ENCODE data around the gene TMEM238.

The TMEM238 gene

DNA sequence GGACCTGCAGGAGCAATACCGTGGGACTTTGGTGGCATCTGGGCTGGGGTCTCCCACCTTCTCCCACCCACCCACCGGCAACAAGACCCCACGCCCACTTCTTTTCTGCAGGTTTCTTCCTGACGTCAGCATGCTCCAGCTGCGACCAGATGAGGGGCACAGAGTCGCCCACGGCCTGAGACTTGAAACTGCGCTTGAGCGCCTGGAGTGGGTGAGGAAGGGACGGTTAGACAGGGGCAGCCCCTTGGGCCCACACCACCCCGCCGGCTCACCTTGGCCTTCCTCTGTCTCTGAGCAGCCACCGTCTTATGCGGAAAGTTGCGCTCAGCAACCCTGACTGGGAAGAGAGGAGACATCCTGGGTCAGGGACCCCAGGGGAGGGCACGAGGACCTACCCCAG, 23.2 kb downstream of the TMEM238 start:
- H3K9ac ChIP-seq (ENCODE audit: low read length): no peak overlapping the region
- no peak overlapping the region for H3K4me3 ChIP-seq (ENCODE audit: low read depth in 1 of 2, low read length in 2 of 2)
- no peak overlapping the region for H3K27ac ChIP-seq (ENCODE audit: low read depth, low read length)
- no peaks in the 10 kb centered on the region for H3K36me3 ChIP-seq (ENCODE audit: insufficient read depth, low read length)
- peaks cover 0 to 11% of the 10 kb centered on the region in 2 donors for H3K27me3 ChIP-seq (ENCODE audit: control insufficient read depth in 1 of 2, insufficient read depth in 2 of 2, low read length in 2 of 2)
- no peaks in the 10 kb centered on the region for H3K4me1 ChIP-seq (ENCODE audit: insufficient read depth, low read length)
- H3K9me3 ChIP-seq (ENCODE audit: low read length): no peaks in the 10 kb centered on the region

DNA sequence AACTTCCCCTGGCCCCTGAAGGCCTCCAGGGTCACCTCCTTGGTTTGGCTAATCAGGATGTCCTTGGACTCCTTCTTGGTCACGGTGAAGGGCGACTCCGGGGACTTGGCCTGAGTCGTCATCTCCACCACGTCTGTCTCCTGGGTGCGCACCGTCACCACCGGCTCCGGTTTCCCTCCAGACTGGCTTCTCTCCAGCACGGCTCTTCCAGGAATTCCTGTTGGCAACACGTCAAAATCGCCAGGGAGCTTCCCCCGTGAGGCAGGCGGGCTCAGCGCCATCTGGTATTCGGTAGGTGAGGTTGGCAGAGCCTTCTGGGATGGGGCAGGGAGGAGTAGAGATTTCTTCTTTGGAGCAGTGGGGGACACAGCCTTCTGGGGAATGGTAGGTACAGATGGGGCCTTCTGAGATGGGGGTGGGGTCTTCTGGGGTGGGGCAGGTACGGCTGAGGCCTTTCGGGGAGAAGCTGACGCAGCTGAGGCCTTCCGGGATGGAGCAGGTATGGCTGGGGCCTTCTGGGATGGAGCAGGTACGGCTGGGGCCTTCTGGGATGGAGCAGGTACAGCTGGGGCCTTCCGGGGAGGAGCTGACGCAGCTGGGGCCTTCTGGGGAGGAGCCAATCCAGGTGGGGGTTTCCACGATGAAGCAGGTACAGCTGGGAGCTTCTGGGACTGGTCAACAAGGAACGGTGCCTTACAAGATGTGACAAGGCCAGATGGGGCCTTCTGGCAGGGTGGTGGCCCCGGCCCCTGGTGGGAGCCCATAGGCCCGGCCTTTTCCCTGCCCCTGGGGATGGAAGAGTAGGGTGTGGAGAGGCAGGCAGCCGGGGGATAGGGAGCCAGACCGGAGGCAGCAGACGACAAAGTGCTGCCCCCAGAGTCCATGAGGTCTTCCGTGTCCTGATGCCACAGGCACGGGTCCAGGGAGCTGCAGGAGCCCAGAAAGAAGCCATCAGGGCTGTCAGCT, 24.9 kb downstream of the TMEM238 start:
- no peaks in the 10 kb centered on the region for H3K4me1 ChIP-seq (ENCODE audit: insufficient read depth, low read length)
- H3K9ac ChIP-seq (ENCODE audit: low read length): no peak overlapping the region
- no peak overlapping the region for H3K4me3 ChIP-seq (ENCODE audit: low read depth in 1 of 2, low read length in 2 of 2)
- peaks cover 0 to 25% of the 10 kb centered on the region in 2 donors for H3K27me3 ChIP-seq (ENCODE audit: control insufficient read depth in 1 of 2, insufficient read depth in 2 of 2, low read length in 2 of 2)
- no peaks in the 10 kb centered on the region for H3K9me3 ChIP-seq (ENCODE audit: low read length)
- no peak overlapping the region for H3K27ac ChIP-seq (ENCODE audit: low read depth, low read length)
- H3K36me3 ChIP-seq (ENCODE audit: insufficient read depth, low read length): no peaks in the 10 kb centered on the region

DNA sequence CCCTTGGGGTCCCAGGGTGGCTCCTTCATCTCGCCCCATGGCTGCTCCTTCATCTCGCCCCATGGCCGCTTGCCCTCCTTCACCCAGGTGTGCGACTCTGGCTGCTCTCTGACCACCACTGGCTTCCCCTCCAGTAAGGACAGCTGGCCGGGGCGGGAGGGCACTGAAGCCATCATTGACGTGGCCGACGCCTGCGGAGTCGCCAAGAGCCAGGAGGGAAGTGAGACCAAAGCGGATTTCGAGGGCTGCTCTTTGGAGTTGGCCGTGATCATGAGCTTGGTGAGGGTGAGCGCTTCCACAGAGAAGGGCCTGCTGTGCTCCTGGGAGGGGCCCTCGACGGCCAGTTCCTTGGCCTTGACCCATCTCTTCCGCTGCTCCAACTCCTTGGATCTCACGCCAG, 25.6 kb downstream of the TMEM238 start:
- no peaks in the 10 kb centered on the region for H3K36me3 ChIP-seq (ENCODE audit: insufficient read depth, low read length)
- H3K4me1 ChIP-seq (ENCODE audit: insufficient read depth, low read length): peaks cover 3% of the 10 kb centered on the region
- H3K27me3 ChIP-seq (ENCODE audit: control insufficient read depth in 1 of 2, insufficient read depth in 2 of 2, low read length in 2 of 2): peaks cover 4 to 33% of the 10 kb centered on the region in 2 donors
- H3K9me3 ChIP-seq (ENCODE audit: low read length): no peaks in the 10 kb centered on the region
- no peak overlapping the region for H3K4me3 ChIP-seq (ENCODE audit: low read depth in 1 of 2, low read length in 2 of 2)
- H3K9ac ChIP-seq (ENCODE audit: low read length): no peak overlapping the region
- no peak overlapping the region for H3K27ac ChIP-seq (ENCODE audit: low read depth, low read length)

DNA sequence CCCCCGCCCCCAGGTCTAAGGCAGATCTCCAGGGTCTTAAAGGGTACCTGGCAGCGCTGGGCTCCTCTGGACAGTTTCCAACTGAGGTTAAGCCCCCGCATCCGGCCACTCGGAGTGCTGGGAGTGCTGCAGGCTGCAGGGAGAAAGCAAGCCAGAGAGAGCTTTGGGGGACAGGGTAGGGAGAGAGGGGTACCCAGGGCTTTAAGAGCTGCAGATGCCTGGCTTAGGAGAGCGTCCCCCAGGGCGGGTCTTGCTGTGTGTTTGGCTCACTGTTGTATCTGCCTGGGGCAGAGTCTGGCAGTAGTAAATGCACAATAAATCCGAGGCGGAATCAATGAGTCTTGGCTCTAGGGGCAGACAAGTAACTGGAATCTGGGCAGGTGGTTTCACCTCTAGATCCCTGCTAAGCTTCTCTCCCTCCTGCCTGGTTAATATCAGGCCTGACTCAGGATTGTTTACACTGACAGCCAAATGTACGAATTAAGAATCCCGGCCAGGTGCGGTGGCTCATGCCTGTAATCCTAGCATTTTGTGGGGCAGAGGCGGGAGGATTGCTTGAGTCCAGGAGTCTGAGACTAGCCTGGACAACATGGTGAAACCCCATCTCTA, 28.8 kb downstream of the TMEM238 start:
- peaks cover 29 to 51% of the 10 kb centered on the region in 2 donors for H3K27me3 ChIP-seq (ENCODE audit: control insufficient read depth in 1 of 2, insufficient read depth in 2 of 2, low read length in 2 of 2)
- H3K9ac ChIP-seq (ENCODE audit: low read length): no peak overlapping the region
- no peaks in the 10 kb centered on the region for H3K9me3 ChIP-seq (ENCODE audit: low read length)
- no peaks in the 10 kb centered on the region for H3K36me3 ChIP-seq (ENCODE audit: insufficient read depth, low read length)
- no peak overlapping the region for H3K27ac ChIP-seq (ENCODE audit: low read depth, low read length)
- no peak overlapping the region for H3K4me3 ChIP-seq (ENCODE audit: low read depth in 1 of 2, low read length in 2 of 2)
- H3K4me1 ChIP-seq (ENCODE audit: insufficient read depth, low read length): peaks cover 8% of the 10 kb centered on the region

DNA sequence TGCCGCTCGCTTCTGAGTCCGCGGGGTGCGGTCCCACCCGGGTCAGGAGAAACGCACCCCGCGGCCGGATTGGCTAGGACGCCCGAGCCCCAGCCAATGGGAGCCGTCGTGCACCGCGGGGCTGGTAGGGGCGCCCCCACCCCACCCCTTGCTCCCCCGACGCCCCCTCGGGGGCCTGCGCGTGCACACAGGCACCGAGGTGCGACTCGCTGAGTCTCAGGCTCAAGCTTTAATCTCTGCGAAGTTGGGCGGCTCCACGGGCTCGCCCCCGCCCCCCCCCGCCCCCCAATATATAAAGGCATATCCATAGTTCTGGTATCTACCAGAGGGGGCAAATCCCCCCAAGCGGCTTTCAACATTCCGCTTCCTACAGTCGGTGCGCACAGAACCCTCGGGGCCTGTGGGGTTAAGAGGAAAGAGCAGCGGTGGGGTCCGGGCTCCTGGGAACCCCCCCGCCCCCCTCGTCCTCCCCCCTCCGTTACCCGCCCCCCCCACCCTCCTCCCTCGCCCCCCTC, 29.3 kb downstream of the TMEM238 start, which contains the start of gene COX6B2:
Gene COX6B2, minus strand, starts transcription at position 22 of the 515 bp plus-strand sequence. CDS start 198 bp downstream, outside the sequence.
- Histone ChIP-seq H3K9ac (ENCODE audit: low read length) (no peak within 1 kb of the TSS), H3K4me1 (ENCODE audit: insufficient read depth, low read length) (peaks cover 8% of the 10 kb centered on the region), H3K36me3 (ENCODE audit: insufficient read depth, low read length) (no peaks in the 10 kb centered on the region), H3K27me3 (ENCODE audit: control insufficient read depth in 1 of 2, insufficient read depth in 2 of 2, low read length in 2 of 2) (peaks cover 29 to 51% of the 10 kb centered on the region in 2 donors), H3K27ac (ENCODE audit: low read depth, low read length) (no peak within 1 kb of the TSS), H3K9me3 (ENCODE audit: low read length) (no peaks in the 10 kb centered on the region), H3K4me3 (ENCODE audit: low read depth in 1 of 2, low read length in 2 of 2) (peak within 1 kb of the TSS in 1 of 2 donors; percentile 14)

DNA sequence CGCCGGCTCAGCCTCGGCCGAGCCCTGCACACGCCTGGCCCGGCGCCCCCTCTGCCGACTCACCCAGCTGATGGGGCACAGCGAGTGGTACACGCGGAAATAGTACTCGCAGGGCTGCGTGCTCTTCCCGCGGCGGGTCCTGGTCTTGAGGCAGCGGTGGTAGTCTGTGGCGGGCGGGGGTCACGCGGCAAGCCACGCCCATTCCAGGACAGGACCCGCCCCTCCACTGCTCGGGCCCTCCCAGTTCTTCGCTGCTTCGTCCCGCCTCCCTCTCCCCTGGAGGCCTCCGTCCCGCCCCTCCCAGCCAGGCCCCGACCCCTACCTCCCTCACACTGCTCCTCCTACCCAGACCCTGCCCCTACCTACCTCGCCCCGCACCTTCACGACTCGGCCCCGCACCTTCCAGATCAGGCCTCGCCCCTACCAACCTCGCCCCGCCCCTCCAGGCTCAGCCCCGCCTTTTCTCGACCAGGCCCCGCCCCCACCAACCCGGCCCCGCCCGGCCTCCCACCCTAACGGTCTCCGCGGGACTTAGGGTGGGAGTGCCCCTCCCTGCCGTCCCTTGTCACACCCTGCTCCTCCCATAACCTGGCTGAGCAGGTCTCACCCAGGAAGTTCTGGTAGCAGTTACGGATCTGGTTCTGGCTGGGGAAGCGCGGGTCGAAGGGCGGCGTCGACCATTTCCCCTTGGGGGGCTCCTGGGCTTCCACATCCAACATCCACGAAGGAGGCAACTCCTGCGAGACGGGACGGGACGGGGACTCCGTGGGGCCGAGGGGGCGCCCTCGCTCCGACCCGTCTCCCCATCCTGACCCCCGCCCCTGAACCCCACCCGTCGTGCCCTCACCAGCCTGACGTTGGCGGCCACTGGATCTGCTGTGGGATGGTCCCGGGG, 30.0 kb downstream of the TMEM238 start:
- Histone ChIP-seq H3K4me1 (ENCODE audit: insufficient read depth, low read length) (peaks cover 8% of the 10 kb centered on the region), H3K36me3 (ENCODE audit: insufficient read depth, low read length) (no peaks in the 10 kb centered on the region), H3K9me3 (ENCODE audit: low read length) (no peaks in the 10 kb centered on the region), H3K4me3 (ENCODE audit: low read depth in 1 of 2, low read length in 2 of 2) (peak overlapping the region in 1 of 2 donors; percentile 14), H3K27ac (ENCODE audit: low read depth, low read length) (no peak overlapping the region), H3K9ac (ENCODE audit: low read length) (no peak overlapping the region), H3K27me3 (ENCODE audit: control insufficient read depth in 1 of 2, insufficient read depth in 2 of 2, low read length in 2 of 2) (peaks cover 29 to 51% of the 10 kb centered on the region in 2 donors)

DNA sequence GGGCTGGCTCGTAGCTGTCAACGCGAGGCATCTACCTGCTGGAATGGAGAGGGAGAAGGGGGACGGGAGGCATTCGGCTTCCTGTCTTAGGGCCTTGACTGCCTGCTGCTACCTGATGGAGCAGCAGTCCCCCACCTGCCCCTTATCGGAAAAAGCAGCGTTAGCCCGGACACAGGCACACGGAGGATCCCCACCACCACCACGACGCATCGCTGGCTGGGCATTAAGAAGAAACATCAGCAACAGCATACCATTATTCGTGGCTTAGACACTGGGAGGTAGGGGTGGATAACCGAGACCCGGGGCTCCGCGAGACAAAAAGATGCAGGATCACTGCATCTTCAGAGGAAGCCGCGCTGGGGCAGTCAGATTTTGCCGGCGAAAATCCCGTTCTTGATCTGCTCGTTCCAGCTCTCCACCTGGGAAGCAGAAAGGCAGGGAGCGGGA, 30.7 kb downstream of the TMEM238 start:
- Histone ChIP-seq H3K4me1 (ENCODE audit: insufficient read depth, low read length) (peaks cover 8% of the 10 kb centered on the region), H3K4me3 (ENCODE audit: low read depth in 1 of 2, low read length in 2 of 2) (peak overlapping the region in 1 of 2 donors; percentile 14), H3K9me3 (ENCODE audit: low read length) (no peaks in the 10 kb centered on the region), H3K9ac (ENCODE audit: low read length) (no peak overlapping the region), H3K36me3 (ENCODE audit: insufficient read depth, low read length) (no peaks in the 10 kb centered on the region), H3K27me3 (ENCODE audit: control insufficient read depth in 1 of 2, insufficient read depth in 2 of 2, low read length in 2 of 2) (peaks cover 29 to 51% of the 10 kb centered on the region in 2 donors), H3K27ac (ENCODE audit: low read depth, low read length) (no peak overlapping the region)

DNA sequence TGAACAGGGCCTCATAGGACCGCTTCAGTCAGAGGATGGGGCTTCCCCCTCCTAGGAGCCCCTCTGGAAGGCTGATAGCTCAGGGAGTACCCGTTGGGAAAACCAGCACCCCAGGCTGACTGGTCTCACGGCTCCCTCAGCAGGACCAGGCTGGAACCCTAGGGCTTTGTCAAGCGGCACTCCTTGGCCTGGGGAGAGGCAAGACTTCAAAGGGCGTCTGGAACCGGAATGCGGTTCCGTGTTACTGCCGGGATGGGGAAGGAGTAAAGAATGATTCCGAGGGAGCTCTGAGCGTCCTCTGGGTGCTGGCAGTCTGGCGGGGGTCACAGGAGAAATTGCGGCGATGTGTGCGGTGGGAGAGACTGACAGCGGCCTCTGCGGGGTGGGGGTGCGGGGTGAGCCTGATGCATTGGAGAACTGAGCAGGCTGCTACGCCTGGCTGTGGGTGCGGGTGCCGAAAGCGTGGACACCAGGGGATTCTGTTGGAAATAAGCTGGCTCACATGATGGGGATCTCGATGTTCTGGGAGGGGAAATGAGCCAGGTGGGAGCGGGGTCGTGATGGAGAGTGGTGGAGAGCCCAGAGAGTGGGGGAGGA, 31.4 kb downstream of the TMEM238 start:
- peaks cover 29 to 51% of the 10 kb centered on the region in 2 donors for H3K27me3 ChIP-seq (ENCODE audit: control insufficient read depth in 1 of 2, insufficient read depth in 2 of 2, low read length in 2 of 2)
- peaks cover 8% of the 10 kb centered on the region for H3K4me1 ChIP-seq (ENCODE audit: insufficient read depth, low read length)
- H3K9me3 ChIP-seq (ENCODE audit: low read length): no peaks in the 10 kb centered on the region
- no peaks in the 10 kb centered on the region for H3K36me3 ChIP-seq (ENCODE audit: insufficient read depth, low read length)
- no peak overlapping the region for H3K4me3 ChIP-seq (ENCODE audit: low read depth in 1 of 2, low read length in 2 of 2)
- H3K27ac ChIP-seq (ENCODE audit: low read depth, low read length): no peak overlapping the region
- no peak overlapping the region for H3K9ac ChIP-seq (ENCODE audit: low read length)

DNA sequence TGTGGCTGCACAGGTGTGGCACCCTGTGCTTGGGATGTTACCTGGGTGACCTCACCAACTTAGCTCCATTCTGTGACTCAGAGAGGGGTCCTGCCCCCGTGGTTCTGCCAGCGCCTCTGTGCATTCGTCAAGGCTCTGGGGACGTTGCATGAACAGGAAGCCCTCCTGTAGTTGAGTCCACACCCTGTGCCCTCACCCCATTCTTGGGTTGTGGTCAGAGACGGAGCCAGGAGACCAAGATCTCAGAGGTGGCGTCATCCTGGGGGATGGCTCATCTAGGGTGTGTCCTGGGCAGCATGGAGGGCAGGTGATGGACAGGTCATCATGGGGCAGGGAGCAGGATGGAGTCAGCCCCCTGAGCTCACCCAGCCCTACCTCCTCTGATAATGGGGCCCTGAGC, 32.1 kb downstream of the TMEM238 start:
- Histone ChIP-seq H3K9me3 (ENCODE audit: low read length) (no peaks in the 10 kb centered on the region), H3K4me3 (ENCODE audit: low read depth in 1 of 2, low read length in 2 of 2) (no peak overlapping the region), H3K27ac (ENCODE audit: low read depth, low read length) (no peak overlapping the region), H3K27me3 (ENCODE audit: control insufficient read depth in 1 of 2, insufficient read depth in 2 of 2, low read length in 2 of 2) (peaks cover 29 to 51% of the 10 kb centered on the region in 2 donors), H3K4me1 (ENCODE audit: insufficient read depth, low read length) (peaks cover 8% of the 10 kb centered on the region), H3K9ac (ENCODE audit: low read length) (no peak overlapping the region), H3K36me3 (ENCODE audit: insufficient read depth, low read length) (no peaks in the 10 kb centered on the region)

DNA sequence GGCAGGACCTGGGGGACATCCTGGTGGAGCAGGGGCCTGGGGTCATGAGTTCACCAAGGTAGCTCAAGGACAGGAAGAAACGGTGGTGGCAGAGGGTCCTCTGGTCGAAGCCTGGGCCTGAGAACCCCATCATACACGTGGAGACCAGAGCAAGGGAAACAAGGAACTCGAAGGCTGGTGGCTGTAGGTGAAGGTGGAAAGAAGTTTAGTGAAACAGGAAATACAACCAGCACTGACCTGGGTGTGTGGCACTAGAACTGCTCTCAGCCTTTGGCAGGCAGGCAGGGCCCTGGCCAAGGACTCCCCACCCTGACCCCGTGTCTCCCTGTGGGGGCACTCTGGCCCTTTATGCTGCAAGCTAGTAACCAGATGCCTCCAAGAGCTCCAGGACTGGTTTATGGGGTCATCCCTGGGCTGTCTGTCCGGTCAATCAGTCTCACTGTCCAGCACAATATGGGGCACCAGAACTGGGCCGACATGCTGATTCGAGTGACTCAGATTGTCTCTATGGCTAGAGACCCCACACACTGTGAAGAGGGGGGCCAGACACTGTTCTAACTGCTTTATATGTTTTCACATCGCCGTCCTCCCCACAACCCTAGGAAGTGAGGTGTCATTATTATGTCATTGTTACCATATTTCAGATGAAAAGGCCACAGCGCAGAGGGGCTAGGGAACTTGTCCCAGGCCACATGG, 33.3 kb downstream of the TMEM238 start:
- Histone ChIP-seq H3K27ac (ENCODE audit: low read depth, low read length) (no peak overlapping the region), H3K27me3 (ENCODE audit: control insufficient read depth in 1 of 2, insufficient read depth in 2 of 2, low read length in 2 of 2) (peaks cover 29 to 48% of the 10 kb centered on the region in 2 donors), H3K9me3 (ENCODE audit: low read length) (no peaks in the 10 kb centered on the region), H3K4me1 (ENCODE audit: insufficient read depth, low read length) (peaks cover 8% of the 10 kb centered on the region), H3K9ac (ENCODE audit: low read length) (no peak overlapping the region), H3K36me3 (ENCODE audit: insufficient read depth, low read length) (no peaks in the 10 kb centered on the region), H3K4me3 (ENCODE audit: low read depth in 1 of 2, low read length in 2 of 2) (no peak overlapping the region)

Measured in muscle layer of colon (tissue), 2 donors.